ENCODE data around the gene HM13. TPM values are rescaled to one million over a fixed set of nuclear protein-coding genes. Genes with fewer than 3 reads are reported as not detected.

Gene HM13
- total RNA-seq, 4 donors from 2014 or later = 48.2 to 99.6 (median 58.1) TPM

DNA sequence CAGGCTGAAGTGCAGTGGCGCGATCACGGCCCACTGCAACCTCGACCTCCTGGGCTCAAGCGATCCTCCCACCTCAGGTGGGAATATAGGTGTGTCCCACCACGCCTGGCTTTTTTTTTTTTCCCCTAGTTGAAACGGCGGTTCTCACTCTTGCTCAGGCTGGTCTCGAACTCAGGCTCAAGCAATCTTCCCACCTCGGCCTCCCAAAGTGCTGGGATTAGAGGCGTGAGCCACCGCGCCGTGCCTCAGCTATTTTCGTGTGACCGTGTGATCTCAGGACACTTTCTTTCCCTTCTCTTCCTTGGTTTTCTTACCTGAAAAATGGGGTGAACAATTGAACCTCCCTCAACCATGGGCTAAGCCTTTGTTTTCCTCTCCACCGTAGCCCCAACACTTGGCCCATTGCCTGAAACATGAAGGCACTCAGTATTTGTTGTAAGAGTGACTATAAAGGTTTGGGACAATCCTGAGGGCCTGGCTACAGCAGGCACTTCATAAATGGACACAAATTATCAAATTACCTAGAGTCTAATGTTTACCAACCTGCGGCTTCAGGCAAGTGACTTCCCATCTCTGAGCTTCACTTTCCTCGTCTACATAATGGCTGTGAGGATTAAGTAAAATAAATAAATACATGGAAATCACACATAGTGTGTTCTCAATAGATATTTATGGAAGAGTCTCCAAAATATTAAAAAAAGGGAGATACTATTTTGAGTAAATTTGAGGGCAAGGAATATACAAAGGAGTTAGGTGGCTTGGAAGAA is 59.5 kb downstream of the HM13 start:
- TF ChIP-seq, protein P1, sequence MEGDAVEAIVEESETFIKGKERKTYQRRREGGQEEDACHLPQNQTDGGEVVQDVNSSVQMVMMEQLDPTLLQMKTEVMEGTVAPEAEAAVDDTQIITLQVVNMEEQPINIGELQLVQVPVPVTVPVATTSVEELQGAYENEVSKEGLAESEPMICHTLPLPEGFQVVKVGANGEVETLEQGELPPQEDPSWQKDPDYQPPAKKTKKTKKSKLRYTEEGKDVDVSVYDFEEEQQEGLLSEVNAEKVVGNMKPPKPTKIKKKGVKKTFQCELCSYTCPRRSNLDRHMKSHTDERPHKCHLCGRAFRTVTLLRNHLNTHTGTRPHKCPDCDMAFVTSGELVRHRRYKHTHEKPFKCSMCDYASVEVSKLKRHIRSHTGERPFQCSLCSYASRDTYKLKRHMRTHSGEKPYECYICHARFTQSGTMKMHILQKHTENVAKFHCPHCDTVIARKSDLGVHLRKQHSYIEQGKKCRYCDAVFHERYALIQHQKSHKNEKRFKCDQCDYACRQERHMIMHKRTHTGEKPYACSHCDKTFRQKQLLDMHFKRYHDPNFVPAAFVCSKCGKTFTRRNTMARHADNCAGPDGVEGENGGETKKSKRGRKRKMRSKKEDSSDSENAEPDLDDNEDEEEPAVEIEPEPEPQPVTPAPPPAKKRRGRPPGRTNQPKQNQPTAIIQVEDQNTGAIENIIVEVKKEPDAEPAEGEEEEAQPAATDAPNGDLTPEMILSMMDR (IDR thresholded peaks at IDR 0.05; ENCODE audit: low read depth) = no peak

DNA sequence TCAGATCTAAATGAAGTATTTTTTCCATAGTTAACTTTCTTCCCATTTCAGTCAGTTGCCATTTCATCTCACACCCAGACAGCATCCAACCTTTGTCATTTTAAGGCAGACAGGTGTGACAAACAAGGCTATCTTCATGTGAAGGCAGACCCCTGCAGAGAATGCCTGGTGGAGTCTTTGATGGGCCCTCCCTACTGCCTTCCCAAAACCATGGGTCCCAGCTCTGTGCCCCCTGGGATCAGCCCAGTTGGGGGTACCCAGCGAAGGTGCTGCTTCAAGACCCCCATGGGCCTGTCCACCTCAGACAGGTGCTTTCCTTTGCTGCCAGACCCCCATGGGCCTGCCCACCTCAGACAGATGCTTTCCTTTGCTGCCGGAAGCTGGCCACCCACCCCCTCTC is 62.5 kb downstream of the HM13 start:
- TF ChIP-seq, protein P1 (IDR thresholded peaks at IDR 0.05; ENCODE audit: low read depth) = no peak

DNA sequence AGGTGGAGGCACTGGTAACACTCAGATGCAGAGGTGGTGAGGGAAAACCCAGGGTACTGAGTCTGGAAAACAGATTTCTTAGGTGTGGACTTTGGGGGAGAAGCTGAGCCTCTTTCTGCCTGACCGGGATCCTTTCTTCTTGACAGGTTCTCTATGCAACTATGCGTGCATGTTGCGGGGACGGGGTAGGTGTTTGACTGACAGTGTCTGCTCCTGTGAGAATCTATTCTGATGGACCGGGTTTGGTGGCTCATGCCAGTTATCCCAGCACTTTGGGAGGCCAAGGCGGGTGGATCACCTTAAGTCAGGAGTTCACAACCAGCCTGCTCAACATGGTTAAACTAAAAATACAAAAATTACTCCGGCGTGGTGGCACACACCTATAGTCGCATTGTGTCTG is 63.0 kb downstream of the HM13 start:
- TF ChIP-seq, protein P1 (IDR thresholded peaks at IDR 0.05; ENCODE audit: low read depth) = no peak

DNA sequence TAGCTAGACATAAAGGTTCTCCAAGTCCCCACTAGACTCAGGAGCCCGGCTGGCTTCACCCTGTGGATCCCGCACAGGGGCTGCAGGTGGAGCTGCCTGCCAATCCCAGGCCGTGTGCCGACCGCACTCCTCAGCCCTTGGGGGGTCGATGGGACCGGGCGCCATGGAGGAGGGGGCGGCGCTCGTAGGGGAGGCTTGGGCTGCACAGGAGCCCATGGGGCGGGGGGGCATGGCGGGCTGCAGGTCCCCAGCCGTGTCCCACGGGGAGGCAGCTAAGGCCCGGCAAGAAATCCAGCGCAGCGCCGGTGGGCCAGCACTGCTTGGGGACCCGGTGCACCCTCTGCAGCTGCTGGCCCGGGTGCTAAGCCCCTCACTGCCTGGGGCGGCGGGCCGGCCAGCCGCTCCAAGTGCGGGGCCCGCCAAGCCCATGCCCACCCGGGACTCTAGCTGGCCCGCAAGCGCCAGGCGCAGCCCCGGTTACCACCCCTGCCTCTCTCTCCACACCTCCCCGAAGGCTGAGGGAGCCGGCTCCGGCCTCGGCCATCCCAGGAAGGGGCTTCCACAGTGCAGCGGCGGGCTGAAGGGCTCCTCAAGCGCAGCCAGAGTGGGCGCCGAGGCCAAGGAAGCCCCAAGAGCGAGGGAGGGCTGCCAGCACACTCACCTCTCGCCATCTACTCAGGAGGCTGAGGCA is 64.4 kb downstream of the HM13 start:
- TF ChIP-seq, protein P1 (IDR thresholded peaks at IDR 0.05; ENCODE audit: low read depth) = no peak

DNA sequence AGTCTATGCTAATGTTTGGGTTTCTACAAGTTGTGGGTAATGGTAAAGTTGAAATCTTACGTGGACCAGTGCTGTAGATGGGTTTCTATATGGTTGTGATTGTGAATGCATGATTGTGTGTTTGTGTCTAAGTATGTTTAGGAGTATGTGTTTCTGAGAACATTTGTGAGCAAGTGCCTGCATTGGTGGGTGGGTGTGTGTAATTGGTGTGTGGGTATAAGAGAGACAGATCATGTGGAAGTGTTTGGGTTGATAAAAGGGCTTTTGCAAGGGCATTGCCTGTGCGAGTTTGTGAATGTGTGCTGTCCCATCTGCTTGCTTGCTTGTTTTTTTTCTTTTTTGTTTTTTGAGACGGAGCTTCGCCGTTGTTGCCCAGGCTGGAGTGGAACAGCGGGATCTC is 65.0 kb downstream of the HM13 start:
- TF ChIP-seq, protein P1 (IDR thresholded peaks at IDR 0.05; ENCODE audit: low read depth) = no peak

DNA sequence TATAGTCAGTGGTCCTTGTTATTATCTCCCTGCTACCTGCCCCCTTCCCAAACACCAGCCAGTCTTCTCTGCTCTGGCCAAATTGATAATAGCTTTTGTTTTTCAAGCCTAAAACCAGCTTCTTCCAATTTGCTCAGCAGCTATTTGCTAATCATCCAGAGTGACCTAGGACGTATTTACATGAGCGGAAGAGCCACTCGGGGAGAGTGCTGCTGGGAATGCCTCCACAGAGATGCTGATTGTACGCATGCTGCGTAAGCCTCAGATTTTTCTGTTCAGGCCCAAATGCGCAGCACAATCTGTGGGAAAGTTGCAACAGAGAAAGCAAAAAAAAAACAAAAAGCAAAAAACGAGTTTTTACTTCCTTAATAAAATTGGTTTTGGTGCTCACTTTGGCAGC is 66.5 kb downstream of the HM13 start:
- TF ChIP-seq, protein P1 (IDR thresholded peaks at IDR 0.05; ENCODE audit: low read depth) = no peak

DNA sequence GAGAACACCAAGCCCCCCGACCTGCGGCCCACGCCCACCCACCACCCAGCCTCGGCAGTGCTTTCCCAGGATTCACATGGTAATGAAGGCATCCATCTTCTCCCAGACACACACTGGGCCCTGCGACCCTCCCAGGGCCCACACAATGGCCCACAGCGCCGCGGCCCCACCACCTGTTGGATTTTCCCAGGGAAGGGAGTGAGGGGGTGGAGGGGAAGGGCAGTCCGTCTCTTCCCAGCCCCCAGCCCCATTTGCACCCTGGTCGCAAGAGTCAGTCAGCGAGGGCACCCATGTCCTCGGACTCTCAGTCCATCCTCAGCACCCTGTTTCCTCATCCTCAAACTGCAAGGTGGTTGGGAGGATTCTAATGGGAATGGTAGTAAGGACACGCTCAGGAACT is 67.1 kb downstream of the HM13 start:
- TF ChIP-seq, protein P1 (IDR thresholded peaks at IDR 0.05; ENCODE audit: low read depth) = no peak

Data from subcutaneous adipose tissue (tissue), 4 donors.